GM10266 (cell line): ENCODE data around the gene EXOC6B.

Source experiments
- DNase-seq: peaks from one replicate; pipeline ENCODE4 v3.0.0; 2012; ENCODE audit errors: extremely low spot score
- CTCF ChIP-seq: IDR thresholded peaks from 2 replicates; pipeline ENCODE4 v1.5.1; 2012; ENCODE audit warnings: mild to moderate bottlenecking, low read depth; ENCODE audit not compliant: control insufficient read depth, insufficient read depth; ENCODE audit errors: missing control alignments

The EXOC6B gene

GRCh38 chr2:72139471-72139873 lies 686.4 kb downstream of the EXOC6B start:
- no peak for TF ChIP-seq CTCF
- DNase-seq = no peak

- no peak for TF ChIP-seq CTCF
- DNase-seq = no peak
These were observed 686.9 kb downstream of the EXOC6B start for GRCh38 chr2:72138921-72139381.

GRCh38 chr2:72138011-72138881 lies 687.6 kb downstream of the EXOC6B start:
- DNase-seq = no peak
- TF ChIP-seq CTCF = no peak

- peak; percentile 93 for TF ChIP-seq CTCF
- peak; percentile 85 for DNase-seq
These were observed 688.3 kb downstream of the EXOC6B start for GRCh38 chr2:72137498-72138010.

- no peak for DNase-seq
- no peak for TF ChIP-seq CTCF
These were observed 688.8 kb downstream of the EXOC6B start for GRCh38 chr2:72136933-72137497.

- TF ChIP-seq CTCF = no peak
- no peak for DNase-seq
These were observed 689.5 kb downstream of the EXOC6B start for GRCh38 chr2:72136331-72136730.

- no peak for DNase-seq
- TF ChIP-seq CTCF = no peak
These were observed 689.9 kb downstream of the EXOC6B start for GRCh38 chr2:72135921-72136320.
